GM15510 (cell line): Measurements from ENCODE around the gene ERICH6.

Experiments used
- POLR2A ChIP-seq: IDR thresholded peaks from 3 replicates; pipeline ENCODE4 v1.6.1; 2011; ENCODE audit warnings: borderline replicate concordance; ENCODE audit not compliant: insufficient read length; ENCODE audit errors: extremely low read depth

Gene ERICH6

DNA sequence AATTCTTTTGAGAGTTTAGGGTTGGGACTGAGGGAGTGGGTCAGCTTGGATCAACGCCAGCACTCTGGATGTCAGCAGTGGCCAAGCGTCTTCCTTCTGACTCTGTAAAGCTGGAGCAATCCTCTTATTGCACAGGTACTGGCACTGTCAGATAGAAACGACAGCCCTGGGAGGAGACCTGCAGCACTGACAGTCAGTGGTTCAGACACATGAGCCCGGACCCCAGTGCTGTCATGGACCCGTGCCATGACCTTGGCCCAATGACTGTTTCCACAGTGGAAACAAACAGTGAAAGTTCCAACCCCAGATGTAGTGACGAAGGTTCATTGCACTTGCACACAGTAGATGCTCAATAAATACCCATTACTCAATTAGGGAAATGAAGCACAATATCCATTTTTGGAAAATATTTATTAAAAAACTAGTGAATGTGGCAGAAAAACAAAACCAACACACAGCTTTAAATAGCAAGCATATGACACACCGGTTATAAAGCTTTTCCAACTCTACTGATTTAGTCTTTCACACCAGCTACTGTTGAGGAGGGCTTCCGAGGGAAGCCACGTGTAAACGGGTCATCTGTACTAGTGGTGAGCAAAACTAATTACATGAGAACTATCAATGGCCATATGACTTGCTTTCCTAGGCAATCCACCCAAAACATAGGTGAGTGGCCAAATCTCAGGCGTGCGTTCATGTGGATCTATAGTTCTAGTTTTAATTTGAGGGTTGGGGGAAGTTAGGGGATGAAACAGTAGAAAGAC lies 37.2 kb upstream of the ERICH6 start:
- no peak for TF ChIP-seq POLR2A

DNA sequence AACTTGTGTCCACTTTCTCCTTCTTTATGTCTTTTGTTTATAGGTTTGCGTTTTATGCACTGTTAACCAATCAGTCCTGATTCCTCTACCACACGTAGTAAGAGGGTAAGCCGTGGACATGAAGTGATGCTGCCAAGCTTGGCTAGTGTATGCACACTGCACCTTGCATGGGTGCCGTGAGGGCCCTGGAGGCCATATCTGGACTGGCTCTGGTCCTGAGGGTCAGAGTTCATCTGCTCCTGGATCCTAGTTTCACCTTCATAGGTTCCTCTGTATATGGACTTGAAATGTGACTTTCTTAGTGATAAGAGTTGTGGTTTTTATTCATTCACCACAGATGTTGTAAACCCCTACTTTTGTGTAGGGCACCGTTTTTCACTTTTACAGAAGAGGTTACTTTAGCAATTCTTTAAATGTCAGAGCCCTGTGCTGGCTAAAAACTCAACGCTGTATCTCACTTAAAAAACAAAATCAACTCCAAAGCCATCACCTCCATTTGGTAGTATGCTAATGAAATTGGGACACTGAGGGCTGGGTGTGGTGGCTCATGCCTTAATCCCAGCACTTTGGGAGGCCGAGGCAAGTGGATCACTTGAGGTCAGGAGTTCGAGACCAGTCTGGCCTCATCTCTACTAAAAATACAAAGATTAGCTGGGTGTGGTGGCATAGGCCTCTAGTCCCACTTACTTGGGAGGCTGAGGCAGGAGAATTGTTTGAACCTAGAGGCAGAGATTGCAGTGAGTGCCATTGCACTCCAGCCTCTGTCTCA lies 36.3 kb upstream of the ERICH6 start:
- no peak for TF ChIP-seq POLR2A

DNA sequence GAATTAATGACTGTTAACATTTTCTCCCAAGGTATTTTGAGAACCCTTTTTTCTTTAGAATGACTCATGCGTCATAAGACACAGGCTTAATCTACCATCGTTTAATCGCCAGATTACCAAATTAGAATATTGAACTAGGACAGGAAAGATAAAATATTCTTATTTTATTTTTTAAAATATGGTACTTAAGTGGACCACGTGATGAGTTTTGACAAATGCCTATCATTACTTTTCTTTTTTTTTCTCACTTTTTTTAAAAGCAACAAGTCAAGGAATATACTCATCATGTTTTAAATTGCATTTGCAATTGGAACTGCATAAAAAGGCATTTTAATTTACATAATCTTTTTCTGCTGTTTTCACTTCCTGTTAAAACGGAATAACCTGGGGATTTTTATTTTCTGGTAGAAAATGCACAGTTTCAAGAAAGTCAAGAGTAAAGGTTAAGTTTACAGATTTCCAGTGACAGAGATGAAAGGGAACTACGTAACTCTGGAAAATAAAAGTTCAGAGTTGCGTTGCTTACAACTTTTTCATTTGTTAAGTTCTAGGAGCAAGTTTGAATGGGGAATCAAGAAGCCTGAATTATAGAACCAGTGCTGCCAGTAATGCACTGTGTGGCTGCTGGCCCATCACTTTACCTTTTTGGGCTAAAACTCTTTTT lies 35.6 kb upstream of the ERICH6 start:
- TF ChIP-seq POLR2A: no peak

DNA sequence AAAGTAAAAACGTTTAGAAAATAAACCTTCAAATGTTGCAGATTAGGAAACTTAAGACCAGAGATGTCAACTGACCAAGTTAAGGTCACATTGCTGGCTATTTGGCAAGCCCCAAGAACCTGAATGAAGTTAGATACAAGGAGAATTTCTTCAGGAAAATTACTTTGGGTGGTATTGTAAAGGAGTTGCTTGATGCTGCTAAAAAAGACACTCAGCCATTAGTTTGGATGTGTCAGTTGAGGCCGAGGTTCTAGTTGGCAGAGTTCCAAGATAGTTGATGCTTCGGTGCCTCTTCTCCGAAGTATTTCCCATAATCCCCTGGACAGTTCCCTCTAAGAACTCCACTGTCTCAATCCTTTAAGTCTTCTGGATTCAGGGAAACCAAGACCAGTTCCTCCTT lies 35.0 kb upstream of the ERICH6 start:
- no peak for TF ChIP-seq POLR2A

DNA sequence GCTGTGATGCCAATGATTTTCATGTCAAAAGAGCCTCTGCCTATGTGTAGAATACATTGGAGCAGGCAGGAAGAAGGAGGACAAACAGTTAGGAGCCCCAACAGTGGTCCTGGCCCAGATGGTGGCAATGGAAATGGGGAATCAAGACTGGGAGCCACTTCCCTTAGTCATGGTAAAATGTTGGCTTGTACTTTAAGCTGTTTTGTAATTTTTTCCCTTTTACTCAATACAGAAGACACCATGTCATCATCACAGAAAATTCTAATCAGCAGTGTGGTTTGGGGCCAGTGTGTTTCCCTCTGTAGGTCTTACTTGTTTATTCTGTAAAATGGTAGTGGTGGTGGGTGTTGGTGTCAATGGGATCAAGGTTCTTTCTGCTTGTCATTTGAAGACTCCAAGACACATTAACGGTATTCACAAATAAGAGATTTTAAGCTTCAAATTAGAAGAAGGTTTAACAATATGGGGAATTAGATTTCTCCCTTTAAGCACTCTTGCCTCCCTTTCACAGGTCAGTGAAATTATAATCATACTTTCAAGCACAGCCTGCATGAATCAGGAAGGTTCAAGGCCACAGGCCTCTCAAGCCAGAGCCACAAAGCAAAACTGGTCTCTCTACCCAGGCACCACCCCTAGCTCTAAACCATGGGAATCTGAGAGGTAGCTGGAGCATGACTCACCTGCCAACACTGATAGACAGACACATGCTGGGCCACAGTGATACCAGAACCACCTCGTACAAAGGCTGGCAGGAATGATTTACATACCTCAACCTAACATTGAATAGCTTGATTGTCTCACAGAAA lies 34.4 kb upstream of the ERICH6 start:
- TF ChIP-seq POLR2A: no peak

DNA sequence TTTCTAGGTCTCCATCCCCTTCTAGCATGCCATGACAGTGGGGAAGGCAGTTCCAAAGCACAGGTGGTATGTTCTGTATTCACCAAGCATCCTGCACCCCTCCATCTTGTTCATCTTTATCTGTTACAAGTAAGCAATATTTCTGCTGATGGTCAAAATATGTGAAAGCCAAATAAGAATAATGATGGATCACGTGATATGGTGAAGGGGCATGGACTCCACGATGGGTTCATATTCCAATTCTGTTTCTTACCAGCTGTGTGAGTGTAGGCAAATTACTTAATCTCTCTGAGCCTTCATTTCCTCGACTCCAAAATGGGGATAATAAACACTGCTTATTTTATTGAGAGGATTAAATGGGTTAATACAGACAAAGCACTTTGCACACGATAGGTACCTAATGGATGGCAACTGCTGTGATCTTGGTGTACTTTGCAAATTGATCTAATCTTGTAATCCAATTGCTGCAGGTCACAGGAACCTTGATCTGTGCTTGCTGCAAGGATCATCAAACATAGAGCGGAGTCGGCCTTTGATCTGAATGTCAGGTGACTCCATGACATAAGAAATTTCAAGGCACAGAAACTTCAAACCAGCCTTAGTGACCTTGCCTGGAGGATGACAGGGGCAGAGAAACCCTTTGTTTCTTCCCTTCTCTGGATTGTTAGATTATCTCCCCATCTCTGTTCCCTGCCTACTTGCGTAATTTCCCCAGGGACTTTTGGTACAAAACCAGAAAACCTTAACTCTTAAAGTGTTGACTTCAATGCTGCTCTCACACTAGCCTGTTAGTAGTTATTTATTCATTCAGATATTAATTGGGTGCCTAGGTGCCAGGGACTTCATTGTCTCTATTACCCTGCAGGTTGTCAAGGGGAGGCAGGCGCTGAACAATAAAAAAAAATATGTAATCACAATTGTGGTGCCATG lies 33.4 kb upstream of the ERICH6 start:
- TF ChIP-seq POLR2A: no peak

DNA sequence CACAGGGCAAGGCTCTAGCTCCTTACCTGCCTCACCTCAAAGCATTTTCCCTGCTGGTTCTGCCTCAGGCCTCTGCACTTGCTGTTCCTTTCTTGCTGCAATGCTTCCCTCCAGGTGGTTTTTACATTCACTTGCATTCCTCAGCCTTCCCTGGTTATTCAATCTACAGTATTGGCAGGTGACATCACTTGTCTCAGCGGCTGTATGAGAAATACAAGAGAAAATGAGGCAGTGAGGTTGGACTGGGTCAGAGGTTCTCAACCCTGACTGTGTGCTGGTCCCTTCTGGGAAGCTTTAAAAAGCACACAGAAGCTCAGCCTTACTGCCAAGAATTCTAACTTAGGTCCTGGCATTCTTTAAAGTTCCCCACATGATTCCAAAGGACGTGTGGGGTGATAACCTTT lies 32.6 kb upstream of the ERICH6 start:
- no peak for TF ChIP-seq POLR2A

DNA sequence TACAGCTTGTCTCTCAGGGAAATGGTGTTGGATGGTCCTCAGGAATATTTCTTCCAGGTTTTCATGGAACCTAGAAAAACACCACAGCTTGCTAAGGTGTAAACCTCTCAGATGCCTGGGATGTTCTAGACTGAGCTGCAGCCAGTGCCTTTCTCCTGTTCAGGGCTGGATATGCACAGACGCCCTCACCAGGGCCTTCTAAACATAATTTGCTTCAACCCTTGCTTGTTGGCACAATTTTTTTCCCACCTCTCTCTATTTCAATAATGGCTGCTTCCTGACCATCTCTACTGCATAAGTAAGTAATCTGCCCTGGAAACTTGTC lies 31.0 kb upstream of the ERICH6 start:
- TF ChIP-seq POLR2A: no peak

DNA sequence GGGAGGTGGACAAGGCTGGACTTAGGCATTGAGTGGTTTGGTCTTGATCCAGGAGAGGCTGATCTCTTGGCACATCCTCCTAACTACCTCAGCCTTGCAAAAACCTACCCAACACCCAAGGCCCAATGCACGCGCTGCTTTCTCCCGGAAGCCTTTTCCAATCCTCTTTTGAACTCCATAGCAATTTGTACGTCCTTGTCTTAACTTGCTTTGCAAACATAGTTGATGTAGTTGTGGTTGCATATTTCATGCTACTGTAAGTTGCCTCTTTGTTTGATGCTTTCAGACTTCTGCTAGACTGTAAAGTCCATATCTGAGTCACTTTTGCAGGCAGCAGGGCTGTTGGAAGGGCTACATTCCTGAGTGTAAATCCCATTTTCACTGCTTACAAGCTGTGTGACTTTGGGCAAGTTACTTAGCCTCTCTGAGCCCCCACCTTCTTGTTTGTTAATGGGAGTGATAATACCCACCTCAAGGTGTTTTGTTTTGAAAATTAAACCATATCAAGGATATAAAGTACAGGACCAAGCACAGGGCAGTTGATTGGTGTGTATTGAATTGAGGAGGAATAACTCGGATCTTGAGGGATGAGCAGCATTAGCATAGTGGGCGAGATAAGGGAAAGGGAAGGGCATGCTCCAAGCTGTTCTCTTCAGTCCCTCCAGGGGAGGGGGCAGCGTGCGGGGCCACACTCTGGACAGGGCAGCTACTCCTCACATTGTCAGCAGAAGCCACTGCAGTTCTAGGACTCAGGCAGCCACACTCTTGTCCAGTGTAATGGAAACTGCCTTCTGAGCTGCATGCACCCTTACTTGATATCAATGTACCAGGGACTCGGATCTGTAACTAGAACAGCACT lies 30.4 kb upstream of the ERICH6 start:
- TF ChIP-seq POLR2A: no peak

DNA sequence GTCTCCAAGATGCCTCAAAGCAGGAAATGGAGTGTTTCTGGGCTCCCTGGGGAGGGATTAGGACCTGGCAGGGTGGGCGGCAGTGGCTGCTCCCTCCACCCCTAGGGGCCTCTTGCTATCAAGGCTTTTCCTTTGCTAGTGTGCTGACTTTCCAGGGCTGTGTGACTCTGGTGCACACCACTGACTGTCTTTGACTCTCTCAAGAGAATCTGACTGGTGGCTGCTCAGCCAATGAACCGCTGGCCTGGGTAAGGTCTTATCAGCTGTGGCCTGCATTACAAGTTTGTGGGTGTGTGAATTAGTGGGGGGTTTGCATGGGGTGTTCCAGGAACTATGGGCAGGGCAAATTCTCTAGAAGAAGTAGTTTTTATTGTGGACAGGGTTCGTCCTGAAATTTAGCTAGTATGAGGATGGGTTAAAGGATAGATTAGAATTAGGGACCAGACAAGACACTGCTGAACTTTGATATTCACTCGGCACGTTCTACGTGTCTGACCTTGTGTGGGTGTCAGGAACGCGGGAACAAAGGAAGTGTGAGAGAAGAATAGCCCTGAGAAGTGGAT lies 29.7 kb upstream of the ERICH6 start:
- no peak for TF ChIP-seq POLR2A

DNA sequence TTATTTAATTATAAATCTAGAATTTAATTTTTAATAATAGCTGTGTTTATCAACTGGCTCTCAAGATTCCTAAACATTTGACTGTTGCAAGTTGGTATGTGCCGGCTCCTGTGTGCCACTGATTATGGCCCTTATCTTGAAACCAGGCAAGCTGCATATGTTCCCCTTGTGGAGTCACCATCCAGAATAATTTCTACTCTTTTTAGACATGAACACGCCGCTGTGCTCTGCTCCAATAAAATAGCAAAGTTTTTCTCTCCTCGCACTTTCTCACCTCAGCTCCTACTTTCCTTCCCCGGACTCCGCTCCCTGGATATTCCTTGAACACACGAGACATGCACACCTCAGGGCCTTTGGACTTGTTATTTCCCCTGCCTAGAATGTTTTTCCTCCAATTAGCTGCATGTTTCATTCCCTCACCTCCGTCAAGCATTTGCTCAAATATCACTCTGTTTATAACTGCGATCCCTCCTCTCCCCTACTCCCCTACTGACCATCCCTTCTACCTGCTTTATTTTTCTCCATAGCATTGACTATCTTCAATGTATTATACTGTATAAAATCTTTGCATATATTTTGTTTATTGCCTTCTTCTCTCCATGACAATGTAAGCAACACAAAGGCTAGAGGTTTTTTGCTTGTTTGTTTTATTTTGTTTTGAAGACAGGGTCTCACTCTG lies 26.1 kb upstream of the ERICH6 start:
- TF ChIP-seq POLR2A: no peak
